Mammary epithelial cell (primary cell): Measurements from ENCODE around the gene GTSE1.

ENCODE experiments used
- CTCF ChIP-seq, 2 donors: IDR thresholded peaks in 1 of 2; conservative IDR thresholded peaks in 1 of 2; 2 replicates each; pipeline ENCODE4 v1.5.1; 2011 to 2012; ENCODE audit warnings: inconsistent platforms in 2 of 2, low read length in 2 of 2, mild to moderate bottlenecking in 2 of 2, control low read depth in 1 of 2, low read depth in 1 of 2; ENCODE audit not compliant: insufficient read depth in 1 of 2; ENCODE audit errors: extremely low read depth in 1 of 2
- EZH2 ChIP-seq: IDR thresholded peaks from 2 replicates; pipeline ENCODE4 v1.6.1; 2012; ENCODE audit warnings: low read length, inconsistent platforms, borderline replicate concordance

GRCh38 chr22:46349238-46349637, 52.6 kb downstream of the GTSE1 start:
- TF ChIP-seq CTCF (conservative IDR thresholded peaks at IDR 0.05 in 1 of 2, IDR thresholded peaks at IDR 0.05 in 1 of 2; ENCODE audit: extremely low read depth in 1 of 2, insufficient read depth in 1 of 2, low read depth in 1 of 2, low read length in 2 of 2) (no peak), EZH2 (no peak)
